Smooth muscle cell (in vitro differentiated cells): Measurements from ENCODE around the gene GRAMD2A. TPM values are rescaled to one million over a fixed set of nuclear protein-coding genes. Genes with fewer than 3 reads are reported as not detected.

Experiments
- DNase-seq: peaks from one replicate; lab custom pipeline; 2025; ENCODE audit not compliant: unreplicated experiment; lab: John Stamatoyannopoulos, UW
- H2AFZ ChIP-seq: fragments of 200-600 bp; sonication (generic); 2 replicates; pipeline ENCODE4 v1.6.0; 2016; ENCODE audit warnings: antibody characterized with exemption, low read depth, mild to moderate bottlenecking
- H3F3A ChIP-seq: fragments of 200-600 bp; sonication (generic); 2 replicates; pipeline ENCODE4 v1.6.0; 2017; ENCODE audit warnings: antibody characterized with exemption, low read depth
- H3K27ac ChIP-seq: fragments of 200-600 bp; sonication (generic); 2 replicates; pipeline ENCODE4 v1.5.1; 2016; ENCODE audit warnings: low read depth, mild to moderate bottlenecking
- H3K27me3 ChIP-seq: fragments of 200-600 bp; sonication (generic); 2 replicates; pipeline ENCODE4 v1.6.1; 2016; ENCODE audit warnings: low read depth, mild to moderate bottlenecking
- H3K36me3 ChIP-seq: fragments of 200-600 bp; sonication (generic); 2 replicates; pipeline ENCODE4 v1.5.1; 2016; ENCODE audit warnings: low read depth
- H3K4me1 ChIP-seq: fragments of 200-600 bp; sonication (generic); 2 replicates; pipeline ENCODE4 v1.5.1; 2016; ENCODE audit warnings: low read depth
- H3K4me2 ChIP-seq: fragments of 200-600 bp; sonication (generic); 2 replicates; pipeline ENCODE4 v1.6.0; 2016; ENCODE audit warnings: mild to moderate bottlenecking
- H3K4me3 ChIP-seq: fragments of 200-600 bp; sonication (generic); 2 replicates; pipeline ENCODE4 v1.5.1; 2016; ENCODE audit warnings: mild to moderate bottlenecking
- H3K79me2 ChIP-seq: fragments of 200-600 bp; sonication (generic); 2 replicates; pipeline ENCODE4 v1.6.0; 2016; ENCODE audit warnings: low read depth, mild to moderate bottlenecking
- H3K9ac ChIP-seq: fragments of 200-600 bp; sonication (generic); 2 replicates; pipeline ENCODE4 v1.6.0; 2016; ENCODE audit warnings: low read depth
- H3K9me3 ChIP-seq: fragments of 200-600 bp; sonication (generic); replicated peaks from 2 replicates; pipeline ENCODE4 v1.5.1; 2016; ENCODE audit warnings: low read depth
- H4K20me1 ChIP-seq: fragments of 200-600 bp; sonication (generic); 2 replicates; pipeline ENCODE4 v1.6.0; 2016; ENCODE audit warnings: low read depth
- CTCF ChIP-seq: fragments of 200-600 bp; sonication (generic); IDR thresholded peaks from 2 replicates; pipeline ENCODE4 v1.5.1; 2017; ENCODE audit warnings: borderline replicate concordance, mild to moderate bottlenecking, antibody characterized with exemption; ENCODE audit not compliant: insufficient read depth, poor library complexity, severe bottlenecking
- WGBS: methylation state at CpG from one replicate; pipeline ENCODE4 v1.1.7; 2016; ENCODE audit warnings: low lambda C conversion rate; 5-methylcytosine and 5-hydroxymethylcytosine counted together
- polyA plus RNA-seq: library from polyadenylated mRNA; unstranded; fragments of >200 nt; fragmentation: Nextera tagmentation; extraction: Ambion mirVana; gene quantifications from 2 replicates; pipeline ENCODE4 v1.2.1, GENCODE V29; 2016
- total RNA-seq: library from RNA; depleted of rRNA; stranded (reverse); fragments of >200 nt; gene quantifications from 2 replicates; pipeline ENCODE4 v1.2.3, GENCODE V29; 2014

GRAMD2A gene
- total and polyA plus RNA-seq, 2 experiments from 2014 or later = 0.54 to 2.1 TPM

- no peak for DNase-seq
- H3K9ac ChIP-seq = no peak overlapping the region
- TF ChIP-seq CTCF = no peak
Observed at GRCh38 chr15:72135719-72136118, 61.9 kb downstream of the GRAMD2A start.

GRCh38 chr15:72133211-72133610 lies 64.4 kb downstream of the GRAMD2A start:
- no peaks in the 10 kb centered on the region for H3K4me1 ChIP-seq
- H3K9me3 ChIP-seq = no peaks in the 10 kb centered on the region
- no peaks in the 10 kb centered on the region for H3K27me3 ChIP-seq
- no peak overlapping the region for H3K4me3 ChIP-seq
- no peaks in the 10 kb centered on the region for H4K20me1 ChIP-seq
- H2AFZ ChIP-seq = no peak overlapping the region
- H3K79me2 ChIP-seq = no peaks in the 10 kb centered on the region
- no peak for TF ChIP-seq CTCF
- H3F3A ChIP-seq = no peaks in the 10 kb centered on the region
- 81% methylated on average over 1 of the region's 1 CpG for WGBS
- no peak overlapping the region for H3K27ac ChIP-seq
- H3K36me3 ChIP-seq = no peaks in the 10 kb centered on the region
- DNase-seq = no peak
- no peak overlapping the region for H3K4me2 ChIP-seq
- no peak overlapping the region for H3K9ac ChIP-seq

More at GRCh38 chr15:72135719-72136118, 61.9 kb downstream of the GRAMD2A start:
- WGBS = 96% methylated on average over 2 of the region's 2 CpGs
- no peaks in the 10 kb centered on the region for H3K9me3 ChIP-seq
- H3K27me3 ChIP-seq = no peaks in the 10 kb centered on the region
- no peaks in the 10 kb centered on the region for H3K79me2 ChIP-seq
- H3K4me2 ChIP-seq = no peak overlapping the region
- no peak overlapping the region for H2AFZ ChIP-seq
- H3K4me1 ChIP-seq = no peaks in the 10 kb centered on the region
- H3K4me3 ChIP-seq = no peak overlapping the region
- no peaks in the 10 kb centered on the region for H3K36me3 ChIP-seq
- H3K27ac ChIP-seq = no peak overlapping the region
- no peaks in the 10 kb centered on the region for H4K20me1 ChIP-seq
- no peaks in the 10 kb centered on the region for H3F3A ChIP-seq

GRCh38 chr15:72131922-72132321 lies 65.7 kb downstream of the GRAMD2A start:
- no peaks in the 10 kb centered on the region for H3F3A ChIP-seq
- H3K4me2 ChIP-seq = no peak overlapping the region
- H3K4me1 ChIP-seq = no peaks in the 10 kb centered on the region
- no peak overlapping the region for H3K27ac ChIP-seq
- H3K9me3 ChIP-seq = no peaks in the 10 kb centered on the region
- WGBS = 75% methylated on average over 3 of the region's 3 CpGs
- no peak overlapping the region for H3K9ac ChIP-seq
- H3K27me3 ChIP-seq = no peaks in the 10 kb centered on the region
- no peak for TF ChIP-seq CTCF
- no peak for DNase-seq
- no peak overlapping the region for H3K4me3 ChIP-seq
- H3K36me3 ChIP-seq = no peaks in the 10 kb centered on the region
- no peaks in the 10 kb centered on the region for H4K20me1 ChIP-seq
- H3K79me2 ChIP-seq = no peaks in the 10 kb centered on the region
- no peak overlapping the region for H2AFZ ChIP-seq

GRCh38 chr15:72130272-72130671 lies 67.3 kb downstream of the GRAMD2A start:
- H2AFZ ChIP-seq = no peak overlapping the region
- no peak overlapping the region for H3K4me3 ChIP-seq
- no peak overlapping the region for H3K4me2 ChIP-seq
- H3K4me1 ChIP-seq = no peaks in the 10 kb centered on the region
- H3K27me3 ChIP-seq = no peaks in the 10 kb centered on the region
- H3K9me3 ChIP-seq = no peaks in the 10 kb centered on the region
- H4K20me1 ChIP-seq = no peaks in the 10 kb centered on the region
- H3K36me3 ChIP-seq = no peaks in the 10 kb centered on the region
- H3K9ac ChIP-seq = no peak overlapping the region
- no peak for DNase-seq
- H3K79me2 ChIP-seq = no peaks in the 10 kb centered on the region
- WGBS = 100% methylated on average over 4 of the region's 4 CpGs
- H3K27ac ChIP-seq = no peak overlapping the region
- H3F3A ChIP-seq = no peaks in the 10 kb centered on the region
- no peak for TF ChIP-seq CTCF
